HepG2 (cell line): ENCODE results near the gene MCFD2. TPM values are rescaled to one million over a fixed set of nuclear protein-coding genes. Genes with fewer than 3 reads are reported as not detected.

Experiments used
- AKNA ChIP-seq: sonication (generic); formaldehyde crosslinking; IDR thresholded peaks from 2 replicates; pipeline ENCODE4 v1.4.0; 2020; ENCODE audit warnings: missing genetic modification reagents, borderline replicate concordance
- BRCA1 ChIP-seq: sonication (generic); formaldehyde crosslinking; IDR thresholded peaks from 2 replicates; pipeline ENCODE4 v1.4.0; 2020; ENCODE audit warnings: missing genetic modification reagents
- DDIT3 ChIP-seq: sonication (generic); formaldehyde crosslinking; IDR thresholded peaks from 2 replicates; pipeline ENCODE4 v1.4.0; 2020; ENCODE audit warnings: mild to moderate bottlenecking, missing genetic modification reagents
- KAT2B ChIP-seq: fragments of 150-350 bp; IDR thresholded peaks from 2 replicates; pipeline ENCODE4 v1.6.1; 2014; ENCODE audit warnings: low read depth, low read length, borderline replicate concordance
- MTA3 ChIP-seq: sonication (generic); formaldehyde crosslinking; IDR thresholded peaks from 2 replicates; pipeline ENCODE4 v1.4.0; 2020; ENCODE audit warnings: missing genetic modification reagents
- NBN ChIP-seq: fragments of 450-650 bp; conservative IDR thresholded peaks from 2 replicates; pipeline ENCODE4 v1.6.1; 2017
- SATB2 ChIP-seq: sonication (generic); formaldehyde crosslinking; IDR thresholded peaks from 2 replicates; pipeline ENCODE4 v1.5.0; 2020; ENCODE audit warnings: missing genetic modification reagents
- SRSF1 ChIP-seq: fragments of 200-400 bp; formaldehyde crosslinking; optimal IDR thresholded peaks from 2 replicates; pipeline ENCODE3; 2017; ENCODE audit warnings: mild to moderate bottlenecking, low read depth, low read length, moderate library complexity
- TOPORS ChIP-seq: sonication (generic); formaldehyde crosslinking; IDR thresholded peaks from 2 replicates; pipeline ENCODE4 v1.8.0; 2023; ENCODE audit warnings: mild to moderate bottlenecking, missing genetic modification reagents
- XBP1 ChIP-seq: sonication (generic); formaldehyde crosslinking; IDR thresholded peaks from 2 replicates; pipeline ENCODE4 v1.5.0; 2020; ENCODE audit warnings: missing genetic modification reagents
- ZBTB46 ChIP-seq: sonication (generic); formaldehyde crosslinking; IDR thresholded peaks from 2 replicates; pipeline ENCODE4 v1.4.0; 2020; ENCODE audit warnings: mild to moderate bottlenecking, missing genetic modification reagents, borderline replicate concordance
- ZNF121 ChIP-seq: sonication (generic); formaldehyde crosslinking; IDR thresholded peaks from 2 replicates; pipeline ENCODE4 v1.5.0; 2020; ENCODE audit warnings: mild to moderate bottlenecking, missing genetic modification reagents
- ZNF143 ChIP-seq: sonication (generic); formaldehyde crosslinking; IDR thresholded peaks from 2 replicates; pipeline ENCODE4 v1.4.0; 2020; ENCODE audit warnings: missing genetic modification reagents
- ZNF20 ChIP-seq: sonication (generic); formaldehyde crosslinking; IDR thresholded peaks from 2 replicates; pipeline ENCODE4 v1.4.0; 2020; ENCODE audit warnings: mild to moderate bottlenecking, moderate library complexity, missing genetic modification reagents
- ZNF235 ChIP-seq: sonication (generic); formaldehyde crosslinking; IDR thresholded peaks from 2 replicates; pipeline ENCODE4 v1.8.1; 2023; ENCODE audit warnings: mild to moderate bottlenecking, missing genetic modification reagents, borderline replicate concordance
- ZNF280D ChIP-seq: sonication (generic); formaldehyde crosslinking; IDR thresholded peaks from 2 replicates; pipeline ENCODE4 v1.5.1; 2020; ENCODE audit warnings: mild to moderate bottlenecking, missing genetic modification reagents
- ZNF337 ChIP-seq: sonication (generic); formaldehyde crosslinking; IDR thresholded peaks from 2 replicates; pipeline ENCODE4 v1.5.1; 2020; ENCODE audit warnings: missing genetic modification reagents, low read depth, mild to moderate bottlenecking, borderline replicate concordance
- ZNF770 ChIP-seq: sonication (generic); formaldehyde crosslinking; IDR thresholded peaks from 2 replicates; pipeline ENCODE4 v1.5.0; 2020; ENCODE audit warnings: mild to moderate bottlenecking, missing genetic modification reagents
- polyA plus RNA-seq, 8 experiments: library from polyadenylated mRNA; depleted of rRNA in 3 of 8; stranded (reverse) in 7 of 8; unstranded in 1 of 8; fragments of >200 nt; fragmentation: Illumina TruSeq in 4 of 8; extraction: Trizol in 4 of 8; gene quantifications; 2 replicates each; pipeline versions ENCODE4 v1.2.1 to v1.2.3, GENCODE V29; 2011 to 2016; ENCODE audit warnings: low read depth in 4 of 8, missing spikeins in 1 of 8, mixed read lengths in 1 of 8; ENCODE audit not compliant: insufficient read depth in 1 of 8
- total RNA-seq, 5 experiments: library from RNA; depleted of rRNA; stranded (reverse); fragments of >200 nt; fragmentation: Illumina TruSeq; extraction: Trizol; gene quantifications; 2 replicates each; pipeline ENCODE4 v1.2.3, GENCODE V29; 2016; ENCODE audit warnings: low read depth in 1 of 5

Gene MCFD2
- total and polyA plus RNA-seq, 2 of the 13 experiments (the other 11 are each of a cell fraction or from before 2014, with no cell fraction given), result 183 to 232 TPM

GRCh38 chr2:46954951-46955571 is 39.5 kb upstream of the MCFD2 start (continued):
- TF ChIP-seq ZBTB46 (CRISPR knock-in tag), result peak; percentile 30; the same call in 1 of the 2 replicates
- TF ChIP-seq ZNF121 (CRISPR knock-in tag), result no peak
- no peak for TF ChIP-seq TOPORS (CRISPR knock-in tag)
- TF ChIP-seq ZNF20 (CRISPR knock-in tag), result no peak
- no peak for TF ChIP-seq XBP1 (CRISPR knock-in tag)
- no peak for TF ChIP-seq ZNF770
- no peak for TF ChIP-seq AKNA (CRISPR knock-in tag)
- no peak for TF ChIP-seq ZNF280D (CRISPR knock-in tag)
- TF ChIP-seq SATB2 (CRISPR knock-in tag), result no peak
- TF ChIP-seq NBN, result no peak
- TF ChIP-seq ZNF337 (CRISPR knock-in tag), result peak; percentile 80; the same call in 1 of the 2 replicates
- no peak for TF ChIP-seq ZNF235 (CRISPR knock-in tag)
- no peak for TF ChIP-seq SRSF1
- no peak for TF ChIP-seq MTA3
- no peak for TF ChIP-seq DDIT3
- no peak for TF ChIP-seq KAT2B
- TF ChIP-seq BRCA1 (CRISPR knock-in tag), result no peak
- no peak for TF ChIP-seq ZNF143 (CRISPR knock-in tag)
